Measurements from ENCODE around the gene LTBP4. TPM values are rescaled to one million over a fixed set of nuclear protein-coding genes. Genes with fewer than 3 reads are reported as not detected.

Gene LTBP4
- total and polyA plus RNA-seq, 2 of the 13 experiments (the other 11 are each of a cell fraction or from before 2014, with no cell fraction given), result 0.86 to 2.3 TPM

- TF ChIP-seq ZNF136 (CRISPR knock-in tag; IDR thresholded peaks at IDR 0.05; ENCODE audit: low read depth) (no peak), HMGXB3 (CRISPR knock-in tag; IDR thresholded peaks at IDR 0.05; ENCODE audit: borderline replicate concordance) (no peak), ZBTB49 (CRISPR knock-in tag; IDR thresholded peaks at IDR 0.05; ENCODE audit: borderline replicate concordance) (no peak), ZNF414 (CRISPR knock-in tag; IDR thresholded peaks at IDR 0.05) (peak; percentile 65; the same call in 1 of the 2 replicates), HDAC6 (IDR thresholded peaks at IDR 0.05; ENCODE audit: low read depth, low read length) (no peak), PRPF4 (IDR thresholded peaks at IDR 0.05; ENCODE audit: low read depth, low read length, poor library complexity, severe bottlenecking) (no peak), ZNF382 (CRISPR knock-in tag; IDR thresholded peaks at IDR 0.05; ENCODE audit: borderline replicate concordance) (no peak), ZNF451 (CRISPR knock-in tag; IDR thresholded peaks at IDR 0.05) (no peak), PHF21A (CRISPR knock-in tag; IDR thresholded peaks at IDR 0.05) (peak; percentile 58; the same call in 1 of the 2 replicates), ZNF296 (CRISPR knock-in tag; conservative IDR thresholded peaks at IDR 0.05) (no peak), U2AF1 (optimal IDR thresholded peaks at IDR 0.05; ENCODE audit: low read depth, low read length) (no peak), CEBPB (IDR thresholded peaks at IDR 0.05; ENCODE audit: borderline replicate concordance, low read depth, low read length) (no peak), HOXA9 (CRISPR knock-in tag; IDR thresholded peaks at IDR 0.05; ENCODE audit: borderline replicate concordance) (0 out of 2 replicates have a peak, but pooled peaks have one; percentile 21), DDIT3 (CRISPR knock-in tag; IDR thresholded peaks at IDR 0.05) (no peak), CHD4 (IDR thresholded peaks at IDR 0.05; ENCODE audit: borderline replicate concordance, low read length) (no peak), FOXO1 (CRISPR knock-in tag; IDR thresholded peaks at IDR 0.05) (peak; percentile 32; the same call in 1 of the 2 replicates), ZNF598 (CRISPR knock-in tag; IDR thresholded peaks at IDR 0.05; ENCODE audit: borderline replicate concordance) (no peak), ZNF263 (CRISPR knock-in tag; IDR thresholded peaks at IDR 0.05) (no peak)
- TF ChIP-seq, protein P1, sequence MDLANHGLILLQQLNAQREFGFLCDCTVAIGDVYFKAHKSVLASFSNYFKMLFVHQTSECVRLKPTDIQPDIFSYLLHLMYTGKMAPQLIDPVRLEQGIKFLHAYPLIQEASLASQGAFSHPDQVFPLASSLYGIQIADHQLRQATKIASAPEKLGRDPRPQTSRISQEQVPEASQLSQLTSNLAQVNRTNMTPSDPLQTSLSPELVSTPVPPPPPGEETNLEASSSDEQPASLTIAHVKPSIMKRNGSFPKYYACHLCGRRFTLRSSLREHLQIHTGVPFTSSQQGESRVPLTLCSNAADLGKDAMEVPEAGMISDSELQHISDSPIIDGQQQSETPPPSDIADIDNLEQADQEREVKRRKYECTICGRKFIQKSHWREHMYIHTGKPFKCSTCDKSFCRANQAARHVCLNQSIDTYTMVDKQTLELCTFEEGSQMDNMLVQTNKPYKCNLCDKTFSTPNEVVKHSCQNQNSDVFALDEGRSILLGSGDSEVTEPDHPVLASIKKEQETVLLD (CRISPR knock-in tag; IDR thresholded peaks at IDR 0.05; ENCODE audit: low read depth), result no peak
Measured at GRCh38 chr19:40662925-40663694, 61.9 kb downstream of the LTBP4 start (continued).

Data from HepG2 (cell line).